Activated CD8-positive, alpha-beta T cell treated with anti-CD3 and anti-CD28 coated beads for 36 hours (primary cell): ENCODE measurements around the gene DNAJC19. TPM values are rescaled to one million over a fixed set of nuclear protein-coding genes. Genes with fewer than 3 reads are reported as not detected.

Experiments used
- ATAC-seq: fragments of 200-7000 bp; cut with Tn5 transposase; one replicate; pipeline ENCODE4 v1.10.0; 2021; ENCODE audit warnings: mild to moderate bottlenecking, moderate library complexity
- CTCF ChIA-PET: fragments of 350-600 bp; sonication (Branson Sonifier 250); formaldehyde crosslinking; loops from one replicate; lab custom pipeline; 2021; ENCODE audit warnings: antibody characterized with exemption; lab: Charles Lee
- POLR2A ChIA-PET: fragments of 350-600 bp; sonication (Branson Sonifier 250); formaldehyde crosslinking; loops from one replicate; lab custom pipeline; 2021; ENCODE audit warnings: antibody characterized with exemption; lab: Charles Lee
- DNase-seq: peaks from one replicate; pipeline ENCODE4 v3.0.0-alpha.2; 2020
- H3K27ac Mint-ChIP-seq: one replicate; pipeline ENCODE4 v1.8.0; 2021; ENCODE audit warnings: mild to moderate bottlenecking, mixed read lengths
- H3K27me3 Mint-ChIP-seq: one replicate; pipeline ENCODE4 v1.8.0; 2021; ENCODE audit warnings: mixed read lengths
- H3K36me3 Mint-ChIP-seq: one replicate; pipeline ENCODE4 v1.8.0; 2021; ENCODE audit warnings: low read depth, mixed read lengths
- H3K4me1 Mint-ChIP-seq: one replicate; pipeline ENCODE4 v1.8.0; 2021; ENCODE audit warnings: low read depth, mixed read lengths
- H3K4me3 Mint-ChIP-seq: one replicate; pipeline ENCODE4 v1.8.0; 2021; ENCODE audit warnings: mild to moderate bottlenecking, moderate library complexity, mixed read lengths
- H3K9me3 Mint-ChIP-seq: one replicate; pipeline ENCODE4 v1.8.0; 2021; ENCODE audit warnings: mixed read lengths
- CTCF ChIP-seq: fragments of 200-600 bp; IDR thresholded peaks from one replicate; pipeline ENCODE4 v1.8.0; 2022; ENCODE audit warnings: antibody characterized with exemption, mild to moderate bottlenecking
- intact Hi-C: fragments of 100-400 bp; cut with micrococcal nuclease; formaldehyde crosslinking; loops from one replicate; pipeline ENCODE4 v1.10.0; 2022
- total RNA-seq, 2 experiments: library from RNA; stranded (reverse); gene quantifications; one replicate each; pipeline ENCODE4 v1.2.3, GENCODE V29; 2021

DNAJC19 gene
- total RNA-seq, 2 experiments from 2014 or later: 67.6 to 69.3 TPM

GRCh38 chr3:180980611-180981010, 8.9 kb downstream of the DNAJC19 start:
- CTCF ChIA-PET: interaction anchor here (0.8 to 1.1 kb wide), 2 partner anchors 32 to 68 kb away, joined by 3 to 4 read pairs; partner anchors contain the start of gene FXR1
- DNase-seq: no peak
- Mint-ChIP-seq H3K4me3 (no peak overlapping the region), H3K9me3 (no peaks in the 10 kb centered on the region), H3K4me1 (peaks cover 10% of the 10 kb centered on the region), H3K27me3 (no peaks in the 10 kb centered on the region), H3K36me3 (peaks cover 26% of the 10 kb centered on the region), H3K27ac (no peak overlapping the region)
- POLR2A ChIA-PET: interaction anchor here (0.5 to 1.2 kb wide), 4 partner anchors 9 to 1277 kb away, joined by 3 to 6 read pairs (median 3); partner anchors contain the start of gene DNAJC19
- intact Hi-C loops: loop anchor here (10.0 kb wide), 1 partner anchor 376 kb away; the partner anchor contains the start of gene TTC14
- ATAC-seq: no peak
- TF ChIP-seq CTCF: no peak

DNA sequence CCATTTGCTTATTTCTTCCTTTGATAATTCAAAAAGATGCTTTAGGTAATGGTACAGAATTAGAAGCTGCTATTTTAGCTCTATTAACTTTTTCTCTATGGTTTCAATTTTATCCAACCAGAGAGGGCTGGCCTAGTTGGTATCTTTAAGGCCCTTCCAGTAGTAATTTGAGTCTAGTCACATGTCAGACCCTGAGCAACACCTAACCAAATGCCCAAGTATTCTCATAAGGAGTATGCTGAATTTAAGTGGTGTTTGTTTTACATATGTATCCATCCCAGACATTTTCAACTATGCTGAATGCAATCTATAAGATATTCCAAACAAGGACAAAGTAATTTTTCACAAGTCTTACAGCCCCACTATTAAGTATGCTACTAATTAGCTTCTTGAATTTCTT, 9.6 kb downstream of the DNAJC19 start:
- CTCF ChIA-PET: interaction anchor here (0.7 to 1.1 kb wide), 3 partner anchors 31 to 368 kb away, joined by 3 to 4 read pairs (median 3); partner anchors contain the start of gene FXR1
- no peak for TF ChIP-seq CTCF
- Mint-ChIP-seq H3K27ac (peak overlapping the region; percentile 48), H3K4me3 (no peak overlapping the region), H3K36me3 (peaks cover 25% of the 10 kb centered on the region), H3K9me3 (no peaks in the 10 kb centered on the region), H3K4me1 (peaks cover 10% of the 10 kb centered on the region), H3K27me3 (no peaks in the 10 kb centered on the region)
- intact Hi-C loops: loop anchor here (10.0 kb wide), 1 partner anchor 375 kb away; the partner anchor contains the start of gene TTC14
- no peak for DNase-seq
- POLR2A ChIA-PET: interaction anchor here (1.2 kb wide), 1 partner anchor 9 kb away, joined by 6 read pairs; the partner anchor contains the start of gene DNAJC19
- ATAC-seq: no peak

- H3K9me3 Mint-ChIP-seq: no peaks in the 10 kb centered on the region
- CTCF ChIA-PET: no interaction called here
These were observed 12.0 kb downstream of the DNAJC19 start for GRCh38 chr3:180977498-180977897.

GRCh38 chr3:180974286-180974685, 15.2 kb downstream of the DNAJC19 start:
- CTCF ChIA-PET: interaction anchor here (1.6 kb wide), 1 partner anchor 62 kb away, joined by 5 read pairs; the partner anchor contains the start of gene FXR1
- POLR2A ChIA-PET: no interaction called here
- intact Hi-C loops: no loop called here
- Mint-ChIP-seq H3K36me3 (peaks cover 34% of the 10 kb centered on the region), H3K27ac (peak overlapping the region; percentile 61), H3K9me3 (no peaks in the 10 kb centered on the region), H3K27me3 (no peaks in the 10 kb centered on the region), H3K4me3 (no peak overlapping the region), H3K4me1 (peaks cover 9% of the 10 kb centered on the region)
- TF ChIP-seq CTCF: no peak
- DNase-seq: no peak
- peak; percentile 37 for ATAC-seq

More at GRCh38 chr3:180977498-180977897, 12.0 kb downstream of the DNAJC19 start:
- Mint-ChIP-seq H3K4me3 (no peak overlapping the region), H3K27ac (no peak overlapping the region), H3K27me3 (no peaks in the 10 kb centered on the region), H3K4me1 (peaks cover 15% of the 10 kb centered on the region), H3K36me3 (peaks cover 30% of the 10 kb centered on the region)
- intact Hi-C loops: no loop called here
- DNase-seq (no peak), ATAC-seq (no peak)
- POLR2A ChIA-PET: no interaction called here
- TF ChIP-seq CTCF: no peak

DNA sequence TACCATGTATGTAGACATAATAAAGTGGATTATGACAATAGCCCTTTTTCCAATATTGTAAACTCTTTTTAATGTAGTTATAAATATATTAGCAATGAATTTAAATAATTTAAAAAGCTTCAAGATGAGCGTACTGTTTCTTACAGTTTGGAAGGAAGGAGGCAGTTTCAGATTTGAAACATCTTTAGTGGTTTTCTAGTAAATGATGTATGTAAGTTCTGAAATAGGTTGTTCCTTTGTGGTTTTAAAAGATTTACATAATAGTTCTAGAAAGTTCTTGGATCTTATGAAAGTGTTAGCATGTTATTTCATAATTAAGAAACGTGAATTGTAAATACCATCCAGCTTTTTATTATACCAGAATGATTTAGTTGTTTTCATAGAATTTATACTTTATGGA, 16.0 kb downstream of the DNAJC19 start:
- peak overlapping the region; percentile 38 for H3K27ac Mint-ChIP-seq
- peaks cover 9% of the 10 kb centered on the region for H3K4me1 Mint-ChIP-seq
- H3K4me3 Mint-ChIP-seq: no peak overlapping the region
- ChIA-PET CTCF (no interaction called here), POLR2A (no interaction called here)
- peaks cover 32% of the 10 kb centered on the region for H3K36me3 Mint-ChIP-seq
- DNase-seq: no peak
- no peak for TF ChIP-seq CTCF
- no peaks in the 10 kb centered on the region for H3K9me3 Mint-ChIP-seq
- no peak for ATAC-seq
- H3K27me3 Mint-ChIP-seq: no peaks in the 10 kb centered on the region
- intact Hi-C loops: no loop called here
